Prostate gland (tissue), 2 donors: ENCODE data around the gene SMARCE1. TPM values are rescaled to one million over a fixed set of nuclear protein-coding genes. Genes with fewer than 3 reads are reported as not detected.

Source experiments
- DNase-seq: peaks from one replicate; pipeline ENCODE4 v3.0.0-alpha.2; 2019; ENCODE audit warnings: low spot score
- H3K27ac ChIP-seq, 2 donors: fragments of 200-600 bp; sonication (generic); 2 replicates each; pipeline ENCODE4 v1.5.1; 2017 to 2019
- H3K27me3 ChIP-seq: fragments of 200-600 bp; sonication (generic); replicated peaks from 2 replicates; pipeline ENCODE4 v1.5.1; 2019; ENCODE audit not compliant: insufficient read depth
- H3K36me3 ChIP-seq, 2 donors: fragments of 200-600 bp; sonication (generic); 1 replicate in 1 of 2; 2 replicates in 1 of 2; pipeline versions ENCODE4 v1.5.1 to v1.8.1; 2017 to 2019
- H3K4me1 ChIP-seq: fragments of 200-600 bp; sonication (generic); replicated peaks from 2 replicates; pipeline ENCODE4 v1.5.1; 2019
- H3K4me3 ChIP-seq, 2 donors: fragments of 200-600 bp; sonication (generic); 2 replicates each; pipeline ENCODE4 v1.5.1; 2017 to 2019
- H3K9me3 ChIP-seq: fragments of 200-600 bp; sonication (generic); 2 replicates; pipeline ENCODE4 v1.5.1; 2017
- CTCF ChIP-seq, 4 experiments: fragments of 200-600 bp in 2 of 4; fragments of 450-650 bp in 2 of 4; sonication (generic) in 2 of 4; IDR thresholded peaks; 1 replicate in 3 of 4; 2 replicates in 1 of 4; pipeline ENCODE4 v1.5.1; 2016 to 2019; ENCODE audit warnings: antibody characterized with exemption in 4 of 4, mild to moderate bottlenecking in 2 of 4, moderate library complexity in 2 of 4
- POLR2A ChIP-seq: fragments of 450-650 bp; IDR thresholded peaks from one replicate; pipeline ENCODE4 v1.6.1; 2016; ENCODE audit warnings: antibody characterized with exemption, mild to moderate bottlenecking
- POLR2AphosphoS5 ChIP-seq: sonication (generic); formaldehyde crosslinking; IDR thresholded peaks from one replicate; pipeline ENCODE4 v1.6.1; 2017; ENCODE audit warnings: antibody characterized with exemption
- WGBS: methylation state at CpG from one replicate; pipeline ENCODE4 v1.1.5; 2018; 5-methylcytosine and 5-hydroxymethylcytosine counted together
- intact Hi-C: fragments of 100-400 bp; cut with DNase I; formaldehyde crosslinking; loops from one replicate; pipeline ENCODE4 v1.14.2; 2022
- total RNA-seq, 2 donors: library from RNA; depleted of rRNA; stranded (reverse); fragments of >200 nt; gene quantifications; one replicate each; pipeline ENCODE4 v1.1.0, GENCODE V29; 2016

The SMARCE1 gene
- total RNA-seq, 2 donors from 2014 or later = 65.7 to 82.0 TPM

GRCh38 chr17:40646791-40647623 lies 611 bp downstream of the SMARCE1 start:
- no peak for DNase-seq
- no peaks in the 10 kb centered on the region for H3K36me3 ChIP-seq
- no peaks in the 10 kb centered on the region for H3K9me3 ChIP-seq
- H3K27ac ChIP-seq = peak overlapping the region; percentile 95 to 98
- TF ChIP-seq CTCF (IDR thresholded peaks at IDR 0.05) = no peak
- no peak for TF ChIP-seq POLR2A
- TF ChIP-seq POLR2AphosphoS5 = no peak
- intact Hi-C loops = no loop called here
- WGBS = 6% methylated on average over 18 of the region's 18 CpGs
- no peaks in the 10 kb centered on the region for H3K27me3 ChIP-seq
- peak overlapping the region; percentile 63 to 68 for H3K4me3 ChIP-seq
- peaks cover 4% of the 10 kb centered on the region for H3K4me1 ChIP-seq

- DNase-seq = no peak
- Histone ChIP-seq H3K27ac (no peak overlapping the region), H3K4me1 (peaks cover 4% of the 10 kb centered on the region), H3K27me3 (no peaks in the 10 kb centered on the region), H3K36me3 (no peaks in the 10 kb centered on the region), H3K9me3 (no peaks in the 10 kb centered on the region), H3K4me3 (no peak overlapping the region)
- intact Hi-C loops = no loop called here
- WGBS = 42% methylated on average over 2 of the region's 2 CpGs
- no peak for TF ChIP-seq POLR2AphosphoS5
- no peak for TF ChIP-seq POLR2A
Observed at GRCh38 chr17:40645943-40646342, 1.7 kb downstream of the SMARCE1 start.

GRCh38 chr17:40645291-40645690 lies 2.3 kb downstream of the SMARCE1 start:
- no peaks in the 10 kb centered on the region for H3K9me3 ChIP-seq
- intact Hi-C loops = no loop called here
- no peak overlapping the region for H3K27ac ChIP-seq
- no peak for TF ChIP-seq POLR2AphosphoS5
- TF ChIP-seq POLR2A = no peak
- TF ChIP-seq CTCF (IDR thresholded peaks at IDR 0.05) = no peak
- H3K4me1 ChIP-seq = peaks cover 4% of the 10 kb centered on the region
- no peak overlapping the region for H3K4me3 ChIP-seq
- H3K27me3 ChIP-seq = no peaks in the 10 kb centered on the region
- no peaks in the 10 kb centered on the region for H3K36me3 ChIP-seq
- DNase-seq = no peak

- intact Hi-C loops = no loop called here
- no peaks in the 10 kb centered on the region for H3K4me1 ChIP-seq
- H3K36me3 ChIP-seq = no peaks in the 10 kb centered on the region
- H3K9me3 ChIP-seq = no peaks in the 10 kb centered on the region
- H3K4me3 ChIP-seq = no peak overlapping the region
- WGBS = 49% methylated on average over 2 of the region's 2 CpGs
- H3K27ac ChIP-seq = no peak overlapping the region
- no peak for DNase-seq
- H3K27me3 ChIP-seq = no peaks in the 10 kb centered on the region
- TF ChIP-seq CTCF (IDR thresholded peaks at IDR 0.05) = no peak
- TF ChIP-seq POLR2A = no peak
- no peak for TF ChIP-seq POLR2AphosphoS5
Observed at GRCh38 chr17:40637931-40638330, 9.7 kb downstream of the SMARCE1 start.

GRCh38 chr17:40633871-40634270 lies 13.7 kb downstream of the SMARCE1 start:
- Histone ChIP-seq H3K9me3 (no peaks in the 10 kb centered on the region), H3K27ac (no peak overlapping the region), H3K27me3 (no peaks in the 10 kb centered on the region), H3K4me1 (no peaks in the 10 kb centered on the region), H3K4me3 (no peak overlapping the region), H3K36me3 (no peaks in the 10 kb centered on the region)
- DNase-seq = no peak
- intact Hi-C loops = no loop called here
- WGBS = 83% methylated on average over 1 of the region's 1 CpG
- TF ChIP-seq CTCF (IDR thresholded peaks at IDR 0.05) = no peak
- no peak for TF ChIP-seq POLR2A
- no peak for TF ChIP-seq POLR2AphosphoS5
